CD4-positive, alpha-beta T cell (primary cell): Measurements from ENCODE around the gene CEP112. TPM values are rescaled to one million over a fixed set of nuclear protein-coding genes. Genes with fewer than 3 reads are reported as not detected.
"Not testable (repeated sequence)": the region's sequence is repeated elsewhere in the genome, so short reads cannot be mapped to it uniquely, and the experiment has no call there.

Source experiments
- ATAC-seq: fragments of 200-7000 bp; cut with Tn5 transposase; one replicate; pipeline ENCODE4 v1.10.0; 2022; ENCODE audit warnings: mild to moderate bottlenecking; ENCODE audit not compliant: poor library complexity
- CTCF ChIA-PET: fragments of 350-600 bp; sonication (Branson Sonifier 250); formaldehyde crosslinking; loops from one replicate; lab custom pipeline; 2021; ENCODE audit warnings: antibody characterized with exemption, inconsistent platforms; lab: Charles Lee
- POLR2A ChIA-PET: fragments of 350-600 bp; sonication (Branson Sonifier 250); formaldehyde crosslinking; loops from one replicate; lab custom pipeline; 2021; ENCODE audit warnings: antibody characterized with exemption, inconsistent platforms; lab: Charles Lee
- DNase-seq, 14 experiments: peaks; one replicate each; pipeline ENCODE4 v3.0.0-alpha.2; 2013 to 2020; ENCODE audit warnings: mixed read lengths in 2 of 14
- H3K27ac ChIP-seq, 2 donors: one replicate each; pipeline versions ENCODE4 v1.5.1 to v1.7.0; 2013; ENCODE audit warnings: low read length in 2 of 2, low read depth in 1 of 2, mild to moderate bottlenecking in 1 of 2
- H3K27me3 ChIP-seq, 2 experiments: 1 replicate in 1 of 2; 2 replicates in 1 of 2; pipeline versions ENCODE4 v1.6.1 to v1.7.0; 2013; ENCODE audit warnings: low read length in 2 of 2, control low read depth in 1 of 2, mild to moderate bottlenecking in 1 of 2, moderate library complexity in 1 of 2; ENCODE audit not compliant: insufficient read depth in 2 of 2, control insufficient read depth in 1 of 2
- H3K36me3 ChIP-seq: one replicate; pipeline ENCODE4 v1.6.1; 2013; ENCODE audit warnings: low read length, control low read depth; ENCODE audit not compliant: insufficient read depth
- H3K4me1 ChIP-seq: one replicate; pipeline ENCODE4 v1.6.1; 2013; ENCODE audit warnings: low read length, control low read depth; ENCODE audit not compliant: insufficient read depth
- H3K4me3 ChIP-seq: one replicate; pipeline ENCODE4 v1.5.1; 2013; ENCODE audit warnings: mild to moderate bottlenecking, low read length, moderate library complexity
- H3K9me3 ChIP-seq, 2 experiments: 1 replicate in 1 of 2; 2 replicates in 1 of 2; pipeline versions ENCODE4 v1.6.1 to v1.7.0; 2013; ENCODE audit warnings: low read length in 2 of 2, mild to moderate bottlenecking in 2 of 2, control low read depth in 1 of 2, moderate library complexity in 1 of 2; ENCODE audit not compliant: control insufficient read depth in 1 of 2, insufficient read depth in 1 of 2
- H3K27ac Mint-ChIP-seq: one replicate; pipeline ENCODE4 v1.8.0; 2020; ENCODE audit warnings: mixed read lengths
- H3K27me3 Mint-ChIP-seq: one replicate; pipeline ENCODE4 v1.8.0; 2021; ENCODE audit warnings: mixed read lengths
- H3K36me3 Mint-ChIP-seq: one replicate; pipeline ENCODE4 v1.8.0; 2021; ENCODE audit warnings: low read depth, mixed read lengths
- H3K4me1 Mint-ChIP-seq: one replicate; pipeline ENCODE4 v1.8.0; 2021; ENCODE audit warnings: low read depth, mixed read lengths
- H3K4me3 Mint-ChIP-seq: one replicate; pipeline ENCODE4 v1.8.0; 2020; ENCODE audit warnings: mild to moderate bottlenecking, mixed read lengths
- H3K9me3 Mint-ChIP-seq: one replicate; pipeline ENCODE4 v1.8.0; 2020; ENCODE audit warnings: mixed read lengths
- CTCF ChIP-seq: fragments of 200-600 bp; IDR thresholded peaks from one replicate; pipeline ENCODE4 v1.8.0; 2022; ENCODE audit warnings: antibody characterized with exemption, mild to moderate bottlenecking
- intact Hi-C, 2 experiments: fragments of 100-400 bp; cut with DNase I in 1 of 2; cut with micrococcal nuclease in 1 of 2; formaldehyde crosslinking; loops; one replicate each; pipeline versions ENCODE4 v1.15.1 to v1.9.0; 2023 to 2025; cut with DNase I, micrococcal nuclease
- total RNA-seq, 174 experiments: library from RNA in 2 of 174; stranded (reverse) in 2 of 174; gene quantifications; one replicate each; pipeline ENCODE4 v1.2.3 and lab custom pipeline; 2021 to 2026

CEP112 gene
- total RNA-seq, 2 experiments from 2014 or later, result 1.6 to 2.2 TPM

DNA sequence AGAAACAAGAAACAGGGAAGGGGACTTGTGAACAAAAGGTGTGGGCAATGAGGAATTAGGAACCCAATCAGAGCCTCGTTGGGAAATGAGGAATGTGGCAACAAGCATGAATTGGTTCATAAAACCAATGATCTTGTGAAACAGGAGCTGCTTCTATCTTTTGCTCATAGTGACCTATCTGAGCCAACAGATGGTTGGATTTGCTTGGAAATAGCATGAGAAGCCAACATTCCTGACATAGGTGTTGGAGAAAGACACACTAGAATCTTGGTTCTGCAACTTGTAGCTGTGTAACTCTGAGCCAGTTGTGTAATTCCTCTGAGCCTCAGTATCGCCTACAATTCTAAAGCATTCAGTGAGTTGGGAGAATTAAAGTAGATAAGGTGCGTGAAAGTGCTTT, 378.6 kb downstream of the CEP112 start:
- H3K9me3 Mint-ChIP-seq, result peaks cover 6% of the 10 kb centered on the region
- Histone ChIP-seq H3K4me3 (no peak overlapping the region), H3K4me1 (no peaks in the 10 kb centered on the region), H3K9me3 (peaks cover 0 to 7% of the 10 kb centered on the region in 2 experiments), H3K36me3 (no peaks in the 10 kb centered on the region), H3K27ac (no peak overlapping the region), H3K27me3 (peaks cover 0 to 4% of the 10 kb centered on the region in 2 experiments)
- CTCF ChIA-PET, result no interaction called here
- peaks cover 4% of the 10 kb centered on the region for H3K36me3 Mint-ChIP-seq
- POLR2A ChIA-PET, result no interaction called here
- DNase-seq, result no peak
- no peak overlapping the region for H3K27ac Mint-ChIP-seq
- H3K4me1 Mint-ChIP-seq, result no peaks in the 10 kb centered on the region
- ATAC-seq, result no peak
- no peak overlapping the region for H3K4me3 Mint-ChIP-seq
- no peak for TF ChIP-seq CTCF
- intact Hi-C loops, result no loop called here
- H3K27me3 Mint-ChIP-seq, result no peaks in the 10 kb centered on the region

DNA sequence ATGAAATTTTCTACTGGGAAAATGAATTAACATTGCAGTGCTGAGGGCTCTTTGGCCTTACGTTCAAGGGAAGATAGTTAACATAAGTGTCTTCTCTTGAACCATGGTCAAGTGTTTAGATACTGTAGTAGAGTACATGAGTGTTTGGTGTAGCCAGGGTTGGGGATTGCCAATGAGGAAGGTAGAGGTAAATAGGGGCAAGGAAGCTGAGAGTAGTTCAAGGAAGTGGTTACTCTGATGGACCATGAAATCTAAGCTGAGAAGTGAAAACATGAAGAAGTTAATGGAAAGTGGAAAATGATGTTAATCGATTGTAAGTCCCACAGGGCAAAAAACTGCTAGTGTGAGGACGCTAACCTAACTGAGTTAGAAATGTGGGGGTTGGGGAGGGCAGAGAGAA, 380.9 kb downstream of the CEP112 start:
- H3K9me3 Mint-ChIP-seq, result peaks cover 16% of the 10 kb centered on the region
- H3K27me3 Mint-ChIP-seq, result no peaks in the 10 kb centered on the region
- Histone ChIP-seq H3K27me3 (no peaks in the 10 kb centered on the region), H3K9me3 (peaks cover 8 to 12% of the 10 kb centered on the region in 2 experiments), H3K4me3 (no peak overlapping the region), H3K36me3 (no peaks in the 10 kb centered on the region), H3K4me1 (no peaks in the 10 kb centered on the region), H3K27ac (no peak overlapping the region)
- POLR2A ChIA-PET, result no interaction called here
- DNase-seq (no peak), ATAC-seq (no peak)
- H3K4me3 Mint-ChIP-seq, result no peak overlapping the region
- peaks cover 10% of the 10 kb centered on the region for H3K36me3 Mint-ChIP-seq
- intact Hi-C loops, result no loop called here
- CTCF ChIA-PET, result interaction anchor here (0.6 kb wide), 1 partner anchor 415 kb away, joined by 4 read pairs; no protein-coding TSS in a partner anchor
- TF ChIP-seq CTCF, result no peak
- H3K27ac Mint-ChIP-seq, result no peak overlapping the region
- no peaks in the 10 kb centered on the region for H3K4me1 Mint-ChIP-seq

DNA sequence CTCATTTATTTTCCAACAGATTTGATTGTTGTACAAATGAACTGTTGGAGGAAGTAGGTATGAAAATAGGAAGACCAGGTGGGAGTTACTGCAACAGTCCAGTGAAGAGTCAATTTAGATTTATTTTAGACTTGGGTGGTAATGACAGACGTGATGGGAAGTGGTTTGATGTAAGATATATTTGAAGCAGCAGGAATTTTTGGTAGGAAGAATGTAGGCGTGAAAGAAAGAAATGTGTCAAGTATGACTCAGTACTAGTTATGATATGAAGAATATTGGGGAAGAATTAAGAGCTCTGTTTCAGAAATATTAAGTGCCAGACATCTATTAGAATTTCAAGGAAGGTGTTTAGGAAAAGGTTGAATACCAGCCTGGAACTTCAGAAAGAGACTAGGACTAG, 382.6 kb downstream of the CEP112 start:
- CTCF ChIA-PET, result interaction anchor here (0.6 kb wide), 1 partner anchor 180 kb away, joined by 3 read pairs; no protein-coding TSS in a partner anchor
- H3K4me1 Mint-ChIP-seq, result no peaks in the 10 kb centered on the region
- intact Hi-C loops, result no loop called here
- no peak overlapping the region for H3K27ac Mint-ChIP-seq
- peaks cover 16% of the 10 kb centered on the region for H3K9me3 Mint-ChIP-seq
- ATAC-seq (no peak), DNase-seq (no peak)
- no peak overlapping the region for H3K27ac ChIP-seq
- TF ChIP-seq CTCF, result no peak
- H3K9me3 ChIP-seq, result peaks cover 8 to 12% of the 10 kb centered on the region in 2 experiments
- no peak overlapping the region for H3K4me3 ChIP-seq
- H3K4me1 ChIP-seq, result no peaks in the 10 kb centered on the region
- H3K27me3 Mint-ChIP-seq, result no peaks in the 10 kb centered on the region
- no peak overlapping the region for H3K4me3 Mint-ChIP-seq
- POLR2A ChIA-PET, result no interaction called here
- peaks cover 10% of the 10 kb centered on the region for H3K36me3 Mint-ChIP-seq
- no peaks in the 10 kb centered on the region for H3K36me3 ChIP-seq
- no peaks in the 10 kb centered on the region for H3K27me3 ChIP-seq

- H3K4me1 Mint-ChIP-seq, CTCF ChIA-PET, DNase-seq, POLR2A ChIA-PET, H3K4me1 ChIP-seq, H3K4me3 ChIP-seq, H3K36me3 ChIP-seq, H3K27me3 Mint-ChIP-seq, H3K27me3 ChIP-seq, intact Hi-C loops, H3K4me3 Mint-ChIP-seq, ATAC-seq, H3K27ac Mint-ChIP-seq, H3K27ac ChIP-seq: not testable (repeated sequence)
- H3K36me3 Mint-ChIP-seq, result peaks cover 10% of the 10 kb centered on the region
- H3K9me3 ChIP-seq, result peaks cover 8 to 12% of the 10 kb centered on the region in 2 experiments
- peaks cover 16% of the 10 kb centered on the region for H3K9me3 Mint-ChIP-seq
Observed at GRCh38 chr17:65808566-65808965, 383.4 kb downstream of the CEP112 start.
